Astrocyte (in vitro differentiated cells and primary cell): ENCODE results near the gene SMIM3. TPM values are rescaled to one million over a fixed set of nuclear protein-coding genes. Genes with fewer than 3 reads are reported as not detected.

Source experiments
- DNase-seq: peaks from one replicate; pipeline ENCODE4 v3.0.0-alpha.2; 2010; ENCODE audit warnings: low read depth
- FAIRE-seq: peaks from 2 replicates; lab custom pipeline; 2011; peaks lifted over from hg19 to GRCh38; lab: Jason Lieb, UNC
- H2AFZ ChIP-seq: 2 replicates; pipeline ENCODE4 v1.6.0; 2012; ENCODE audit warnings: low read depth, low read length, inconsistent platforms
- H3K27ac ChIP-seq: 2 replicates; pipeline ENCODE4 v1.5.1; 2011; ENCODE audit warnings: low read depth, low read length, inconsistent platforms
- H3K27me3 ChIP-seq: 2 replicates; pipeline ENCODE4 v1.6.0; 2011; ENCODE audit warnings: low read length, inconsistent platforms; ENCODE audit not compliant: insufficient read depth
- H3K36me3 ChIP-seq: 2 replicates; pipeline ENCODE4 v1.5.1; 2011; ENCODE audit warnings: low read length, inconsistent platforms; ENCODE audit not compliant: insufficient read depth
- H3K4me1 ChIP-seq: 2 replicates; pipeline ENCODE4 v1.5.1; 2011; ENCODE audit warnings: low read length, inconsistent platforms; ENCODE audit not compliant: insufficient read depth
- H3K4me2 ChIP-seq: 2 replicates; pipeline ENCODE4 v1.6.0; 2012; ENCODE audit warnings: low read length, inconsistent platforms
- H3K4me3 ChIP-seq: 2 replicates; pipeline ENCODE4 v1.5.1; 2011; ENCODE audit warnings: low read depth, mild to moderate bottlenecking, low read length, inconsistent platforms; ENCODE audit not compliant: insufficient read depth
- H3K79me2 ChIP-seq: 2 replicates; pipeline ENCODE4 v1.6.0; 2012; ENCODE audit warnings: mild to moderate bottlenecking, low read length, inconsistent platforms; ENCODE audit not compliant: insufficient read depth
- H3K9ac ChIP-seq: 2 replicates; pipeline ENCODE4 v1.6.0; 2012; ENCODE audit warnings: mild to moderate bottlenecking, low read length, inconsistent platforms
- H3K9me3 ChIP-seq: 2 replicates; pipeline ENCODE4 v1.5.1; 2012; ENCODE audit warnings: low read depth, mild to moderate bottlenecking, low read length, inconsistent platforms; ENCODE audit not compliant: insufficient read depth
- H4K20me1 ChIP-seq: 2 replicates; pipeline ENCODE4 v1.6.0; 2012; ENCODE audit warnings: low read length, inconsistent platforms; ENCODE audit not compliant: insufficient read depth
- H3K27ac Mint-ChIP-seq: one replicate; pipeline ENCODE4 v1.8.0; 2021; ENCODE audit warnings: mild to moderate bottlenecking, mixed read lengths; ENCODE audit not compliant: unreplicated experiment
- H3K27me3 Mint-ChIP-seq: one replicate; pipeline ENCODE4 v1.8.0; 2021; ENCODE audit warnings: low read depth, mixed read lengths; ENCODE audit not compliant: unreplicated experiment
- H3K36me3 Mint-ChIP-seq: one replicate; pipeline ENCODE4 v1.8.0; 2021; ENCODE audit warnings: low read depth, mixed read lengths; ENCODE audit not compliant: unreplicated experiment
- H3K4me1 Mint-ChIP-seq: one replicate; pipeline ENCODE4 v1.8.0; 2021; ENCODE audit warnings: low read depth, mixed read lengths; ENCODE audit not compliant: unreplicated experiment
- H3K4me3 Mint-ChIP-seq: one replicate; pipeline ENCODE4 v1.8.0; 2021; ENCODE audit warnings: mild to moderate bottlenecking, moderate library complexity, mixed read lengths; ENCODE audit not compliant: unreplicated experiment
- H3K9me3 Mint-ChIP-seq: one replicate; pipeline ENCODE4 v1.8.0; 2021; ENCODE audit warnings: mild to moderate bottlenecking, mixed read lengths; ENCODE audit not compliant: unreplicated experiment
- CTCF ChIP-seq: IDR thresholded peaks from 2 replicates; pipeline ENCODE4 v1.5.1; 2011; ENCODE audit warnings: low read depth, mild to moderate bottlenecking, inconsistent platforms, low read length, moderate library complexity; ENCODE audit not compliant: insufficient read depth
- EZH2 ChIP-seq: IDR thresholded peaks from 2 replicates; pipeline ENCODE4 v1.6.1; 2012; ENCODE audit warnings: mild to moderate bottlenecking, low read length, inconsistent platforms; ENCODE audit not compliant: insufficient read depth
- total RNA-seq: library from RNA; stranded (reverse); gene quantifications from 2 replicates; pipeline ENCODE4 v1.2.1, GENCODE V29; 2021

The SMIM3 gene
- total RNA-seq, 1 donor from 2014 or later = 16.7 TPM

GRCh38 chr5:150765011-150765798, 13.4 kb upstream of the SMIM3 start:
- Histone ChIP-seq H3K4me3 (no peak overlapping the region), H3K4me1 (peaks cover 5% of the 10 kb centered on the region), H3K27ac (no peak overlapping the region), H3K27me3 (no peaks in the 10 kb centered on the region), H3K9ac (no peak overlapping the region), H3K79me2 (no peaks in the 10 kb centered on the region), H4K20me1 (no peaks in the 10 kb centered on the region), H3K4me2 (no peak overlapping the region), H3K36me3 (no peaks in the 10 kb centered on the region), H2AFZ (no peak overlapping the region), H3K9me3 (no peaks in the 10 kb centered on the region)
- no peaks in the 10 kb centered on the region for H3K9me3 Mint-ChIP-seq
- no peaks in the 10 kb centered on the region for H3K36me3 Mint-ChIP-seq
- no peak overlapping the region for H3K4me3 Mint-ChIP-seq
- FAIRE-seq (no peak), DNase-seq (no peak)
- H3K4me1 Mint-ChIP-seq = peaks cover 2% of the 10 kb centered on the region
- no peak overlapping the region for H3K27ac Mint-ChIP-seq
- peaks cover 3% of the 10 kb centered on the region for H3K27me3 Mint-ChIP-seq
- TF ChIP-seq EZH2 (no peak), CTCF (no peak)

- no peak overlapping the region for H3K27ac Mint-ChIP-seq
- no peak overlapping the region for H3K9ac ChIP-seq
- H4K20me1 ChIP-seq = no peaks in the 10 kb centered on the region
- no peaks in the 10 kb centered on the region for H3K36me3 ChIP-seq
- no peak for TF ChIP-seq EZH2
- TF ChIP-seq CTCF = no peak
- no peaks in the 10 kb centered on the region for H3K9me3 Mint-ChIP-seq
- no peak overlapping the region for H3K4me2 ChIP-seq
- DNase-seq = no peak
- H3K4me1 Mint-ChIP-seq = peaks cover 2% of the 10 kb centered on the region
- FAIRE-seq = no peak
- H3K27me3 ChIP-seq = no peaks in the 10 kb centered on the region
- H3K4me1 ChIP-seq = peaks cover 5% of the 10 kb centered on the region
- no peaks in the 10 kb centered on the region for H3K9me3 ChIP-seq
- H3K4me3 Mint-ChIP-seq = no peak overlapping the region
- peaks cover 3% of the 10 kb centered on the region for H3K27me3 Mint-ChIP-seq
- no peak overlapping the region for H2AFZ ChIP-seq
- no peak overlapping the region for H3K27ac ChIP-seq
- no peaks in the 10 kb centered on the region for H3K36me3 Mint-ChIP-seq
- no peak overlapping the region for H3K4me3 ChIP-seq
- H3K79me2 ChIP-seq = no peaks in the 10 kb centered on the region
These were observed 12.8 kb upstream of the SMIM3 start for GRCh38 chr5:150765799-150766169.

- Histone ChIP-seq H3K4me2 (no peak overlapping the region), H3K4me1 (peaks cover 5% of the 10 kb centered on the region), H3K4me3 (no peak overlapping the region), H2AFZ (no peak overlapping the region), H3K79me2 (no peaks in the 10 kb centered on the region), H4K20me1 (no peaks in the 10 kb centered on the region), H3K36me3 (no peaks in the 10 kb centered on the region), H3K9ac (no peak overlapping the region), H3K27me3 (no peaks in the 10 kb centered on the region), H3K9me3 (no peaks in the 10 kb centered on the region), H3K27ac (no peak overlapping the region)
- Mint-ChIP-seq H3K27ac (no peak overlapping the region), H3K27me3 (peaks cover 3% of the 10 kb centered on the region), H3K4me3 (no peak overlapping the region), H3K36me3 (no peaks in the 10 kb centered on the region), H3K9me3 (no peaks in the 10 kb centered on the region), H3K4me1 (peaks cover 2% of the 10 kb centered on the region)
- TF ChIP-seq CTCF (no peak), EZH2 (no peak)
- DNase-seq (no peak), FAIRE-seq (no peak)
These were observed 12.3 kb upstream of the SMIM3 start for GRCh38 chr5:150766251-150766650.
